Renal pelvis (tissue), 4 donors: ENCODE results near the gene PTRH1. TPM values are rescaled to one million over a fixed set of nuclear protein-coding genes. Genes with fewer than 3 reads are reported as not detected.

Experiments
- DNase-seq: peaks from one replicate; pipeline ENCODE4 v3.0.0-alpha.2; 2013
- polyA plus RNA-seq, 3 donors: library from polyadenylated mRNA; unstranded; fragments of 120-200 nt; gene quantifications; one replicate each; pipeline ENCODE4 v1.2.1, GENCODE V29; 2013; ENCODE audit not compliant: insufficient read length in 3 of 3

PTRH1 gene
- polyA plus RNA-seq, 3 donors = 7.8 to 13.5 (median 13.2) TPM

GRCh38 chr9:127746959-127747569 is 31.6 kb upstream of the PTRH1 start:
- DNase-seq = no peak

- no peak for DNase-seq
Measured at GRCh38 chr9:127744398-127745110, 29.1 kb upstream of the PTRH1 start.

- peak; percentile 90 for DNase-seq
Measured at GRCh38 chr9:127742435-127743088, 27.1 kb upstream of the PTRH1 start.

DNA sequence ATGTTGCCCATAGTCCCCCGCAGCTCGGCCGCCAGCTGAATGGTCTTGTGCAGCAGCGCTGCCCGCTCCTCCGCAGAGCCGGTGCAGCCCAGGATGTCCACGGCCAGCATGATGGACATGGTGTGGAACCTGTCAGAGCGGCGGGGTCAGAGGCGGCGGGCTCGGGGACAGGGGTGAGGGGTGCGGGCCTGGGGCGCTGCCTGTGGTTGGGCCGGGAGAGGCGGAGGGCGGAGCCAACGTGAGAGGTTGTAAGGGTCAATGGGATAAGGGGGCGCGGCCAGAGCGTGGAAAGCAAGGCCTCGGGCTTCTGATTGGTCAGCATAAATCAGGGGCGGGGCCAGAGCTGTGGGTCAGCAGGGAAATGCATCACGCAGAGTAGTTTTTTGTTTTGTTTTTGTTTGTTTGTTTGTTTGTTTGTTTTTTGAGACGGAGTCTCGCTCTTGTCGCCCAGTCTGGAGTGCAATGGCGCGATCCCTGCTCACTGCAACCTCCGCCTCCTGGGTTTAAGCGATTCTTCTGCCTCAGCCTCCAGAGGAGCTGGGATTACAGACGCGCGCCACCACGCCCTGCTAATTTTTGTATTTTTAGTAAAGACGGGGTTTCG is 26.5 kb upstream of the PTRH1 start:
- peak; percentile 75 for DNase-seq

- no peak for DNase-seq
Measured at GRCh38 chr9:127739614-127740330, 24.3 kb upstream of the PTRH1 start.

DNA sequence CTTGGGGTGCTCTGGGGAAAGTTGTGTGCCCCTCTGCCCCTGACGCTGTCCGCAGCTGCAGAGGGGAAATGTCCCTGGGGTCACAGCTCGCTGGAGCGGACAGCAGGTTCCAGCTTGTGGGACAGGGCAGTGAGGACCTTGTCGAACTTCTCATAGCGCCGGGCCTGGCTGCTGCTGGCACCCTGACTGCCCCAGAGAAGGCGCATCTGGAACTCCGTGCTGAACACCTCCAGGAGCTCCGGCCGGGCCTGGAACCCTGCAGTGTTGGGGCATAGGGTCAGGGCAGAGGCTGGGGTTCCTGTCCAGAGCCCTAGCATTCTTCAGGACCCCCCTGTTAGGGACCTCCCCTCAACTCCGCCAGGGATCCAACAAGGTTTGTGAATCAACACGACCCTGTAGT is 23.2 kb upstream of the PTRH1 start:
- no peak for DNase-seq

- no peak for DNase-seq
Measured at GRCh38 chr9:127735530-127736185, 20.2 kb upstream of the PTRH1 start.

- DNase-seq = peak; percentile 98
Measured at GRCh38 chr9:127734747-127735529, 19.5 kb upstream of the PTRH1 start, which contains the start of gene TOR2A. TOR2A (minus strand) TSS chr9:127735294; CDS start chr9:127735270, 24 bp downstream.

DNA sequence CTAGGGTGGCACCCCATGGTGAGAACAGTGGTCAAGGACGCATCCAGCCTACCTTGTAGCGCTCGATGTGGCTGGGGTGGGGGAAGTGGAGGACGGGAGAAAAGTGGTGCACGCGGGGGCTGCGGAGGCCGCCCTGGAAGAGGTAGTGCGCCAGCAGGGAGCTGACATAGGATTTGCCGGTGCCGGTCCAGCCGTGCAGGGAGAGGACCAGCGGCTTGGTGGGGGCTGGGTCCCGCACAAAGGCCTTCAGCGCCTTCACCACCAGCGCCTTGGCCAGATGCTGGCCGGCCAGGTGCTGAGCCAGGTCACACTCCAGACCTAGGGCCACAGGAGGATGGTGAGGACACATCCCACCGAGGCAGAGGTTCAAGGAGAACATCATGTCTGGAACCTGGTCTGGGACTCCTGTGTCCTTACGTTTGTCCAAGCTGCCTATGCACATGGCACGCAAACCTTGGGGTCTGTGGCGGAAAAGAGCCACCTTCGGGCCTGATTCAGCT is 18.8 kb upstream of the PTRH1 start:
- DNase-seq = no peak

DNA sequence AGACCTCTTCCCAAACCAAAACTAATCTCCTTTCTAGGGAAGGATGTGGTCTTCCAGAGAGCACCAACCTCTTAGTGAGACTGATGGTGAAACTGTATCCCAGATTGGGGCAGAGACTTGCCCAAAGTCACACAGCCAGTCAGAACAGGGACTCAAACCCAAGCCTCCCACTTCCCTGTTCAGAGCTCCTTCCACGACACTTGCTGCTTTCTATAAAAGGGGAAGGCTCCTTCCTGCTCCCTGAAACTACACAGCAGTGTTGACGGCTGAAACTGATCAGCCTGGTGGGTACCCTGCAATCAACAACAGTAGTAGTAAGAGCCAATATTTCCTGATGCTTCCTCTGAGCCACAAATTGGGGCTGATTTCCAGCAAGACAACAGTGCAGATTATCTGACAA is 18.2 kb upstream of the PTRH1 start:
- DNase-seq = no peak

DNA sequence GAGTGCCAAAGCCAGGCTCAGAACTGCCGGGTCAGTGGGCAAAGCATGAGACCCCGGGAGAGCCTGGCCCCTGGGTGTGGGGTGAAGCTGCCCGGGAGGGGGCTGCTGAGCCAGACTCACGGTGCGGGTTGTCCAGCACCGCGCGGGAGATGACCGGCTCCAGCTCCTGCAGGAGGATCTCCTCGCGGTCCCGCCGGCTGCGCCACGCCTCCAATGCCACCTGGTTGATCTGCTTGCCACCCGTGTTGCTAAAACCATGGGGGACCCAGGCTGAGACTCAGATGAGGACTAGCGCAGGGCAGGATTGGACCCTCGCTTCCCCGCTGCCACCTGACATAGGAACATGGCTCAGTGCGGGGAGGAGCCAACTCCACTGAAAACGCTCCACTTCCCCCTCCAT is 17.0 kb upstream of the PTRH1 start:
- DNase-seq = no peak

DNA sequence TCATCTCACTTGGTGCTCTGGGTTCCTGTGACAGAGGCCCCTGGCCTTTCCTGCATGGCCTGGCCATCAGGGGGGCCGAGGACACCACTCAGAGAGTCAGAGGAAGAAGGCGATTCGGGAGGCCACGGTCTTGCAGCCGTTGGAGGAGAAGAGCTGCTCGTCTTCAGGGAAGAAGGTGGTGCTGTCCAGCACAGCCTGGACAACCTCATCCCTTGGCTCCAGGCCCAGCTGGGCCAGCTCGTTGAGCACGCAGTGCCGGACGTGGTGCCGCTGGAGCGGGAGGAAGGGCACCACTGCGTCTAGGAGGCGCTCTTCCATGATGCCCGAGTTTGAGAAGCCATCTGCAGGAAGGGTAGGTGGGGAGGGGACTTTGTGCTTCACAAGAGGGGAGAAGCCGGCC is 16.5 kb upstream of the PTRH1 start:
- no peak for DNase-seq

DNA sequence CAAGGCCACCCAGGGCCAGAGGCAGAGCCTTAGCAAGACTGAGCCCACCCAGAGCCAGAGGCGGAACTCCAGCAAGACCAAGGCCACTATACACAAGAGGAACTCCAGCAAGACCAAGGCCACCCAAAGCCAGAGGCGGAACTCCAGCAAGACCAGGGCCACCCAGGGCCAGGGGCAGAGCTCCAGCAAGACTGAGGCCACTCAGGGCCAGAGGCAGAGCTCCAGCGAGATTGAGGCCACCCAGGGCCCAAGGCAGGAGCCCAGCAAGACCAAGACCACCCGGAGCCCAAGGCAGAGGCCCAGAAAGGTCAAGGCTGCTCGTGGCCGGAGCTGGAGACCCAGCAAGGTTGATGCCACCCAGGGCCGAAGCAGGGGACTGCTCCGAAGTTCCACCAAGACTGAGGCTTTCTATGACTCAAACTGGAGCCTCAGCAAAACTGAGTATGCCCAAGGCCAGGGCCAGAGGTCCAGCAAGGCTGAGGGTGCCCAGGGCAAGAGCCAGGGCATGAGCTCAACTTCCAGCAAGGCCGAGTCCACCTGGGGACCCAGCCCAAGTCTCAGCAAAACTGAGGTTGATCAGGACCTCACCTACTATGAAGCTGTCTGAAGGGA is 15.4 kb upstream of the PTRH1 start:
- no peak for DNase-seq

GRCh38 chr9:127730262-127730661 is 14.8 kb upstream of the PTRH1 start:
- no peak for DNase-seq

GRCh38 chr9:127729522-127730256 is 14.2 kb upstream of the PTRH1 start:
- DNase-seq = no peak

DNA sequence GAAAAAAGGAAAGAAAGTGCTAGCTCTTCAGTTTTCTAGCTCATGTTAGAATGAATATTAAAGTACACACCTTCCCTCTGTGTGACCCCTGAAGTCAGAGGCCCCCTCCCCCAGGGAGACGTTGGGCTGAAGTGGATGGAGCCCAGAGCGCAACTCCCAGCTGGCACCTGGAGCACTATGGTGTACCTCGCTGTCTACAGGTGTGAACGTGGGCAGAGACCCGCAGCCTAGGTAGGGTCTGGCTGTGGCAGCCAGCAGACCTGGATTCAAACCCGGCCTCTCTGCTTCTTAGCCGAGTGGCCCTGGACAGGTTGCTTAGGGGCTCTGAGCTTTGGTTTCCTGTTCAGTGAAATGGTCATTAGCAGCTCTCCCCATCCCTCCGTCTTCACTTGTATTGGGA is 13.3 kb upstream of the PTRH1 start:
- DNase-seq = no peak

- DNase-seq = no peak
Measured at GRCh38 chr9:127726871-127727270, 11.4 kb upstream of the PTRH1 start.

DNA sequence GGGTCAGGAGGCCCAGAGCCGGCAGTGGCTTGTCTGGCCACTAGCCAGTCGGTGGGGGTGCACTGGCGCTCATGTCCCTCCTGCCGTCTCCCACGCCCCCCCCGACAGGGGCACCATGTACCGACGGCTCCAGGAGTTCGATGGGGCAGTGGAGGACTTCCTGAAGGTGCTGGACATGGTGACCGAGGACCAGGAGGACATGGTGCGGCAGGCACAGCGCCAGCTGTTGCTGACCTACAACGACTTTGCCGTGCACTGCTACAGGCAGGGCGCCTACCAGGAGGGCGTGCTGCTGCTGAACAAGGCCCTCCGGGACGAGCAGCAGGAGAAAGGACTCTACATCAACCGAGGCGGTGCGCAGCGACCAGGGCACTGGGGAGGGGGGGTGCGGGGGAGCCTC is 8.5 kb upstream of the PTRH1 start:
- DNase-seq = no peak

- DNase-seq = no peak
Measured at GRCh38 chr9:127723444-127723843, 8.0 kb upstream of the PTRH1 start.
